ENCODE data around the gene RNF220. TPM values are rescaled to one million over a fixed set of nuclear protein-coding genes. Genes with fewer than 3 reads are reported as not detected.

RNF220 gene
- polyA plus RNA-seq, 1 donor (not counting 4 experiments of a cell fraction or from before 2014, with no cell fraction given) = 42.7 TPM

DNA sequence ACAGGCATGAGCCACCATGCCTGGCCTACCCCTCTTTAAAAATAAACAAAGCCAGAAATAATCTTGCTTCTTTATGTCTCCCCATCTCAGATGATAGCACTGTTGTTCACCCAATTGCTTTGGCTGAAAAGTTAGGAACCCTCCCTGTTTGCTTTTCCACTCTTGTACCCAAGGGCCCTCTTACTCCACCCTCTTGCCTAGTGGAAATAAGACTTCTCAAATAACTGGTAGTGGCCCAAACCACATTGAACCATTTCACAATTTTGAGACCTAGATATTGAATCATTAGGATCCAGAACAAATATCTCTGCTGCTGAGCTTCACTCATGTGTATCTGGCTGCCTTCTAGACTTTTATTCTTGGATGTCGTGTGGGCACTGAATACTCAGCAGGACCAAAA lies 37.7 kb downstream of the RNF220 start:
- no peak for TF ChIP-seq EZH2 (IDR thresholded peaks at IDR 0.05; ENCODE audit: low read length)
- TF ChIP-seq, protein P1, sequence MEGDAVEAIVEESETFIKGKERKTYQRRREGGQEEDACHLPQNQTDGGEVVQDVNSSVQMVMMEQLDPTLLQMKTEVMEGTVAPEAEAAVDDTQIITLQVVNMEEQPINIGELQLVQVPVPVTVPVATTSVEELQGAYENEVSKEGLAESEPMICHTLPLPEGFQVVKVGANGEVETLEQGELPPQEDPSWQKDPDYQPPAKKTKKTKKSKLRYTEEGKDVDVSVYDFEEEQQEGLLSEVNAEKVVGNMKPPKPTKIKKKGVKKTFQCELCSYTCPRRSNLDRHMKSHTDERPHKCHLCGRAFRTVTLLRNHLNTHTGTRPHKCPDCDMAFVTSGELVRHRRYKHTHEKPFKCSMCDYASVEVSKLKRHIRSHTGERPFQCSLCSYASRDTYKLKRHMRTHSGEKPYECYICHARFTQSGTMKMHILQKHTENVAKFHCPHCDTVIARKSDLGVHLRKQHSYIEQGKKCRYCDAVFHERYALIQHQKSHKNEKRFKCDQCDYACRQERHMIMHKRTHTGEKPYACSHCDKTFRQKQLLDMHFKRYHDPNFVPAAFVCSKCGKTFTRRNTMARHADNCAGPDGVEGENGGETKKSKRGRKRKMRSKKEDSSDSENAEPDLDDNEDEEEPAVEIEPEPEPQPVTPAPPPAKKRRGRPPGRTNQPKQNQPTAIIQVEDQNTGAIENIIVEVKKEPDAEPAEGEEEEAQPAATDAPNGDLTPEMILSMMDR (optimal IDR thresholded peaks at IDR 0.05 in 1 of 3, IDR thresholded peaks at IDR 0.05 in 1 of 3, conservative IDR thresholded peaks at IDR 0.05 in 1 of 3; ENCODE audit: extremely low read depth in 1 of 3, insufficient read depth in 2 of 3, low read length in 3 of 3) = no peak
- Histone ChIP-seq H3K9me3 (ENCODE audit: control insufficient read depth, low read depth, low read length) (no peaks in the 10 kb centered on the region), H3K4me3 (ENCODE audit: control insufficient read depth in 2 of 3, extremely low read depth in 1 of 3, insufficient read depth in 2 of 3, low read depth in 1 of 3, low read length in 3 of 3) (no peak overlapping the region), H3K9ac (ENCODE audit: control insufficient read depth, extremely low read depth, insufficient read depth, low read length) (no peak overlapping the region), H3K4me2 (ENCODE audit: control insufficient read depth, extremely low read depth, insufficient read depth, low read depth, low read length) (no peak overlapping the region), H3K27ac (ENCODE audit: control insufficient read depth, insufficient read depth, low read length) (no peak overlapping the region), H3K36me3 (ENCODE audit: control insufficient read depth in 2 of 2, extremely low read depth in 1 of 2, insufficient read depth in 2 of 2, low read length in 2 of 2) (no peaks in the 10 kb centered on the region), H2AFZ (ENCODE audit: control insufficient read depth, low read length) (no peak overlapping the region), H3K27me3 (ENCODE audit: control insufficient read depth, extremely low read depth, insufficient read depth, low read length) (no peaks in the 10 kb centered on the region), H4K20me1 (ENCODE audit: control insufficient read depth, extremely low read depth, insufficient read depth, low read length) (no peaks in the 10 kb centered on the region), H3K79me2 (ENCODE audit: control insufficient read depth, insufficient read depth, low read length) (no peaks in the 10 kb centered on the region), H3K4me1 (ENCODE audit: control insufficient read depth, extremely low read depth, insufficient read depth, low read length) (no peaks in the 10 kb centered on the region), H3K9me1 (ENCODE audit: control insufficient read depth, extremely low read depth, insufficient read depth, low read length) (no peaks in the 10 kb centered on the region)
- FAIRE-seq (no peak), DNase-seq (ENCODE audit: low read depth, low spot score) (no peak)
- dilution Hi-C loops (cut with MboI; ENCODE audit: extremely low pct_ligation_motif_present, low sequenced_read_pairs) = no loop called here

DNA sequence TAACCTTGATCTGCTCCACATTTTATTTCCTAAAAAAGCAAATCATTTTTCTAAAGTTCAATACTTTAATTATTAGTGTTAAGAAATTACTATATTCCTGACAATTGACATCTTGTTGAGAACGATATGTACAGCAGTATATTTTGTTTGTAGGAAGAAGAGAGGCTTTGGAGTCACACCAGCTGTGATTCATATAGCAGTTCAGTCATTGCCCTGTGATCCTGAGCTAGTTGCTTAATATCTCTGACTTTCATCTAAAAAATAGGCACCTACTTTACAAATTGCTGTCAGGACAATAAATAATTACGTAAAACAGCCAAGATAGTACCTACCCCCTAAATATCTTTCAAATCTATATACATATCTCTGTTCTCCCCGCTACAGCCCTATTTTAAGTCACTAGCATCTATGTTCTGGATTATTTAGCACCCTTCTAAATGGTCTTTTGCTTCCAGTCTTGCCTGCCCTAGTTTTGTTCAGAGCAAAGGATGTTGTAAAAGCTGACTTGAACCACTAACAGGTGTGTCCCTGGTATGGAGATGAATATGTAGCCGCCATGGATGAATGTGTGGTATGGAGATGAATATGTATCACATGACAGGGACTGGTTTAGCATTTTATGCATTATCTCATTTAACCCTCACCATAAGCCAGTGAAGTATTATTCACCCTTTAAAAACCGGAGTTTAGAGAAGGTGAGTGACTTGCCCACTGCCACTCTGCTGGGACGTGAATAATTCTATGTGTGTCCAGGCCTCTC lies 42.2 kb downstream of the RNF220 start:
- TF ChIP-seq EZH2 (IDR thresholded peaks at IDR 0.05; ENCODE audit: low read length) = no peak
- TF ChIP-seq, protein P1 (optimal IDR thresholded peaks at IDR 0.05 in 1 of 3, IDR thresholded peaks at IDR 0.05 in 1 of 3, conservative IDR thresholded peaks at IDR 0.05 in 1 of 3; ENCODE audit: extremely low read depth in 1 of 3, insufficient read depth in 2 of 3, low read length in 3 of 3) = no peak
- Histone ChIP-seq H2AFZ (ENCODE audit: control insufficient read depth, low read length) (no peak overlapping the region), H3K36me3 (ENCODE audit: control insufficient read depth in 2 of 2, extremely low read depth in 1 of 2, insufficient read depth in 2 of 2, low read length in 2 of 2) (no peaks in the 10 kb centered on the region), H3K27me3 (ENCODE audit: control insufficient read depth, extremely low read depth, insufficient read depth, low read length) (no peaks in the 10 kb centered on the region), H3K9me3 (ENCODE audit: control insufficient read depth, low read depth, low read length) (no peaks in the 10 kb centered on the region), H3K4me3 (ENCODE audit: control insufficient read depth in 2 of 3, extremely low read depth in 1 of 3, insufficient read depth in 2 of 3, low read depth in 1 of 3, low read length in 3 of 3) (no peak overlapping the region), H3K9ac (ENCODE audit: control insufficient read depth, extremely low read depth, insufficient read depth, low read length) (no peak overlapping the region), H3K4me2 (ENCODE audit: control insufficient read depth, extremely low read depth, insufficient read depth, low read depth, low read length) (no peak overlapping the region), H3K4me1 (ENCODE audit: control insufficient read depth, extremely low read depth, insufficient read depth, low read length) (no peaks in the 10 kb centered on the region), H3K27ac (ENCODE audit: control insufficient read depth, insufficient read depth, low read length) (no peak overlapping the region), H3K9me1 (ENCODE audit: control insufficient read depth, extremely low read depth, insufficient read depth, low read length) (no peaks in the 10 kb centered on the region), H4K20me1 (ENCODE audit: control insufficient read depth, extremely low read depth, insufficient read depth, low read length) (no peaks in the 10 kb centered on the region), H3K79me2 (ENCODE audit: control insufficient read depth, insufficient read depth, low read length) (no peaks in the 10 kb centered on the region)
- dilution Hi-C loops (cut with MboI; ENCODE audit: extremely low pct_ligation_motif_present, low sequenced_read_pairs) = no loop called here
- FAIRE-seq (no peak), DNase-seq (ENCODE audit: low read depth, low spot score) (no peak)
